HG02970 (cell line): ENCODE measurements around the gene SUPT4H1.
A peak's percentile ranks its signal among the peaks of the same experiment; 100 is the strongest.

Experiments used
- ATAC-seq: cut with Tn5 transposase; IDR thresholded peaks from one replicate; pipeline ENCODE4 v1.9.1; 2021; ENCODE audit warnings: mild to moderate bottlenecking, moderate library complexity, moderate number of reproducible peaks; ENCODE audit not compliant: unreplicated experiment, low FRiP score

Gene SUPT4H1

DNA sequence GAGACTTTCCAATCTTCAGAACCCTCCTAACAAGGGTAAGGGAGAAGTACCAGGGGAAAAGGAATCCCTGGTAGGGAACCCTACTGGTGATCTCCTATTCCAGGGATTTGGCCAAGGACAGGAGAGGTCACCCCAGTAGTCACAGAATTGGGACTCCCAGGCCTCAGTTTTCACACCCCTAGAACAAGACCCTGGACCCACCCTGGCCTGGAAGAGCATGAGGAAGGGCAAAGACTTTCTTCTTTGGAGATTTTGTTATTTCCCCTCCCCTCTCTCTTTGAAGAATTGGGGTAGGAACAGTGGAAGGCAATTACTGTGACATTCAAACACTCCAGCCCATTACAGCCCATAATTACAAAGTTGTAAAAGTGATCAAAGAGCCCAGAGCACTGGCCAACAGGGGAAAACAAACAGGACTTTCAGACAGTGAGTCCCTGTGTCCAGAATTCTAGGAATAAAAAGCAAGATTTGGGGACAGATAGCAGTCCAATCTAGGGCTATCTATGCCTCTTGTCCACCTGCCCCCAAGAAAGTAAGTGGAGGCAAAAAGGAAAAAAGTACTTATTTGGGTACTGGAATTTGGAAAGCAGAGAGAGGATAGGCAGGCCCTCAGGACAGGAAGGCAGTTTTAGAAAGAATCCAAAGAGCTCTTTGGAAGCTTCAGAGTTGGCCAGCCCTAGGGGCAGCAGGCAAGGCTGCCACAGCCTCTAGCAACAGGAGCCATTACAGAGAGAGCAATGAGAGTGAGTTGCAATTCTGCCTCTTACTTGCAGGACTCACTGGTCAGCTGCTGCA is 13.4 kb upstream of the SUPT4H1 start:
- no peak for ATAC-seq

DNA sequence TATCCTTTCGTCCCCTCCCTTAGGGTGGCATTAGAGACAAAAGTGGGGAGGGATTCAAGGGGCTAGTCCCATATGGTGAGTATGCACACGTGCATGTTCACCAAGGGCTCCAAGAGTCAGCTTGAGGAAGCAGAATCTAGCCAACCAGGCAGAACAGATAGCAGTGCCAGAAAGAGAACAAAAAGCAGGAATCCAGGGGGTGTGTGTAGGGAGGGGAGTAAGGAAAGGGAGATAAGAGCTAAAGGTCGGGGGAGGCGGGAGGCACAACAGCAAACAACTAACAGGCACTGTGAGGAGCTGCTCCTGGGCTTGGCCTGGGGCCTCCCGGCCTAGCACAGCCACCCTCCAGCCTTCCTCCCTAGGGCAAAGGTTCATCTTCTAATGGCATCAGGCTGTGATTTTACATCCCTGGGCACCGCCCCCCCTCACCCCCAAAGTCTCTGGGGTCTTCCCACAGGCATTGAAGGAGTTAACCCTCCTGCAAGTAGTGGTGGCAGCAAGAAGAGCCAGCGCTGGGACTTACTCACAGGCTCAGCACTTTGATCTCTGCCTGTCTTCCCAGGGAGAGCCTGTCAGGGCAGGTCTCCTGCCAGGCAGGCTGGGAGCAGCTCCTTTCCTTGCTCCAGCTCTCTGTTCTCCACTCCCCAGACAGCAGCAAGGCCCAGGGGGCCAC is 12.4 kb upstream of the SUPT4H1 start:
- ATAC-seq: no peak

DNA sequence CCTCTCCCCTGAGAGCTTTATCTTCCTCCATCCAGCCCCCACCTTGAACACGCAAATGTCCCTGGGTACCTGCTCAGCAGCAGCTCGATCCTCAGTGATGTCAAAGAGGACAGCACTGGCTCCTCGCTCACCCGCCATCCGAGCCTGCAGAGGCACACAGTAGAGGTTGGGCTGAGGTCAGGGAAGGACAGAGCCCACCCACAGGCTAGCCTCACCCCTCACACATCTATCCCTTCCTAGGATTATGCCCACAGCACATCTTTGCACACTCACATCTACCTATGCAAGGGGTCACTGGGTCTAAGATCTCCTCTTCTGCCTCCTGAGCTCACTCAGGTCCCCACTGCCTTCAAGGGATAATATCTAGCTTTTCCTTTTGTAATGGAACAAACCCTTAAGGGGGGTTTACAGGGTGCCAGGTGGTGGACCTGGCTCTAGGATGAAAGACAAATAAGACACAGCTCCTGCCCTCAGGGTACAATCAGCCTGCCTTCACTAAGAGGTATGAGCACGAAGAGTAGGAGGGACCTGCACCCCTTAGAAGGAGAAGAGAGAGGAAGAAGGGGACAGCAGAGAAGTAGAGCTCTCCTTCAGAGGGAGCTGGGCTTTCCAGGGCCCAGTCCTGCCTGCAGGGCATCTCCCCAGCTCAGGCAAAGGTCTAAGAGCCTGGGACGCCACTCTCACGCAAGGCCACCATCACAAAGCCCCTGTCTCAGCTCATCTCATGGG is 11.6 kb upstream of the SUPT4H1 start:
- no peak for ATAC-seq

- no peak for ATAC-seq
These were observed 10.5 kb upstream of the SUPT4H1 start for GRCh38 chr17:58362368-58363014.

DNA sequence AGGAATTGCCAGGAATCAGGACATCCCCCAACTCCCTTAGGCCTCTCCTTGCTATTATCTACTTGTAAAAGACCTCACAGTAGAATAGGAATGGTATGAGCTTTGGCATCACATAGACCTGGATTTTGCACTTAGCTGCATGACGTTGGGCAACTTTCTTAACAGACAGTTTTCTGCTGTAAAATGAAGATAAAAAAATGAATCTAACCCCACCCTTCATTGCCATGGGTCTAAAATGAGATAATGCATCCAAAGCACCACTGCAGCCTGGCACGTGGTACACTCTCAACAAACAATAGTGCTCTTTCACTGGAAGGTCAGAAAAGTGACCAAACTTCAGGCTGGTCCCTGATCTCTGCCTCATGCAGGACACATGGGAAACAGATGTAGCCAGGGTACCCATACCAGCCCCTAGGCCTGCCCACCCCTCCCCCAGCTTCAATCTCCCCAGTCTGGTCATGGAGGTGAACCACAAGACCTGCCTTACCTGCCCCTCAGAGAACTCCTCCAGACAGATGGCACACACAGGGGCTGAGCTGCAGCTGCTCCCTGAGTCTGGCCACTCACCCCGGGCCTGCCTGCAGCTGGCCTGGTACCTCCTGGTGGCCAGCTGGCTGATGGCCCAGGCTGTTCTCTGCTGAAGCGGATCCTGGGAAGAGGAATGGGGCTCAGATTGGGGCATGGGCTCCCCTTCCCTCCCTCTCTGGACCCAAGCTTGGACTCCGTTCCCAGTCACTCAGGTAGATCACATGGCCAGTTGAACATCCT is 8.5 kb upstream of the SUPT4H1 start:
- ATAC-seq: no peak

DNA sequence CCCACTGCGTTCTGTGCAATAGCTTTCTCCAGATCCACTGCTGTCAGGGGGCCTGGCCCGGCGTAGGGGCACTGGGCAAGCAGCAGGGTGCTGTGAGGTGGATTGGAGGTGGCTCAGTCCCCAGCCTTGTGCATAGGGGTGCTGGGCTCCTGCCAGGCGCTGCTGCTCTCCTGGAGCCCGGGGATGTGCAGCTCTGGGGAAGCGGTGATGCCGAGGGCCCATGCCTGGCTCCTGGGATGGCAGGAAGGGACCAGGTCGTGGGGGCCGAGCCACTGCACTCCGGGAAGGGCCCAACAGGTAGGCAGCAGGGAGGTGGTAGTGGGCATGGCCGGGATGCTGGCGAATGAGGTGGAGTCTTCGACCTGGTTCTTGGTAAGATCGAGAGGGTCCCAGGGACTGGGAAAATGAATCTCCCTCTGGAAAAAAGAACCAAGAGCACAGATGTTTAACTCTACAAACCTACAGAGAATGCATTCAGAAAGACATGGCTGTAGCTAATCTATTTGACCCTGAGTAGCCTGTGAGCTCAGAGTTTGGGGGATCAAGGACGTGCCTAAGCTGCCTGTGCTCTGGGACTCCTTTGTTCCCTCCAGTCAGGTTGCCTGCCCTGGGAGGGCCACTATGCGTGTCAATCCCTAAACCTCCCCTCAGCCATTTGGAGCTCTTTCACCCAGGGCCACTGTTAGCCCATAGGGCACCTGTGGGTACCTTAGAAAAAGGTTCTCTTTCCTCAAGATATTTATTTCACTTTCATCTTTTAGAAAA is 6.6 kb upstream of the SUPT4H1 start:
- no peak for ATAC-seq

DNA sequence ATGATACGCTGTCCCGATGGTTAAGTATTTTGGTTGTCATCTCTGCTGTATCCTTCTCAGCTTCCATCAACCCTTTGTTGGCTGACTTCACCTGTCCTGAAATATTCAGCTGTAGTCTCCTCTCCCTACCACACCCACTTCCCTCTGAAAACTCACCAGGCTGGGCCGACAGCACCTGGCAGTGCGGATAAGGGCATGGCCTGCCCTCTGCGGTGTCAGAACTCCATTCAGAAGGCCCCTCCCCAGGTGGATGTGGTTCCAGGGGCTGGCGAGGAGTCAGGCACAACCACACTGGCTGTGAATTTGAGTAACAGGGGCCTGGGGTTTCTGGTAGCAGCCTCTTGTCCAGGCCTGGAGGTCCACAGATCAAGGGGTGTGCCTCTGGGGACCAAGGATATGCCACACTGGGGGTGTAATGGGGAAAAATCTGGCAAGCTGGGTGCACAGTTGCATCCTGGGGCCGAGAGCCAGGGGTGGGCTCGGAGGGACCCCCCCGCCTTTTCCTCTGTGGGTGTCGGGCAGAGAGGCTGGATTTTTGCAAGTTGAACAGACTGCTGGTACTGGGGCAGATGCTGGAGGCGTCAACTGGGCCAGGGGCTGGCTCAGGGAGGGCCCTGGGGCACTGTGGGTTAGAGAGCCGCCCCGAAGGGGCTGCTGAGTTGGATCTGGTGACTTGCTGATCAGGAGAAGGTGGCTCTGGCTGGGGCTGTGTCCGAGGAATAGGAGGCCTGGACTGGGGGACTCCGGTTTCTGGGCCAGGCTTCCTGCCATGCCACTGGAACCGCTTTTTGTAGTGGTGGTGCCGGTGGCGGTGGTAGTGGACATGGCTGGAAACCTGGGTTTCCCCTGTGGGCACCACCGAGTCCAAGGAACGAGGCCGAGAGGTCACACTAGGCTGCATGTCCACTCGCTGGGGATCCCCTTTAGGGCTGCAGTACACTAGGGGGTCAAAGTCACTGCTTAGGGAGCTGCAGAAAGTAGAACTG is 5.6 kb upstream of the SUPT4H1 start:
- no peak for ATAC-seq

DNA sequence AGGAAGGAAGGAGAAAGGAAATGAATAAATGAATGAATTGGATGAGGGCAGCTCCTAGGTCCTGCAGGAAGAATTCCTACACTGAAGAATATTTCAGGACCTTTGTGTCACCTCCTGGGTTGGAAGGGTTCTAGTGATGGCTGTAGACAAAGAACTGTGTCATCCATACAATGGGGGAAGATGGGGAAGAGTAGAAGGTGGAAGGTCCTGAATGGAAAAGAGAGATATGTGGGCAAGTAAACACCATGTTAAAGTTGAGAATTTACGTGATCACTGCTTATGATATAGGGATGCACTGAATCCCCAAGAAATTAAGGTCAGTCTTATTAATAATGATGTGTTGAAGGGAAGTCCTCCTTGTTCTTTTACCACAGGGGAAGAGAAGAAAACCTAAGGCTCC is 4.2 kb upstream of the SUPT4H1 start:
- no peak for ATAC-seq

GRCh38 chr17:58354541-58355216 is 2.7 kb upstream of the SUPT4H1 start:
- no peak for ATAC-seq

- ATAC-seq: no peak
These were observed 1.4 kb upstream of the SUPT4H1 start for GRCh38 chr17:58353389-58353825.

- ATAC-seq: no peak
These were observed 791 bp upstream of the SUPT4H1 start for GRCh38 chr17:58352596-58353388.

GRCh38 chr17:58351182-58351581 is 819 bp downstream of the SUPT4H1 start:
- no peak for ATAC-seq

GRCh38 chr17:58348038-58348437 is 4.0 kb downstream of the SUPT4H1 start:
- ATAC-seq: no peak

DNA sequence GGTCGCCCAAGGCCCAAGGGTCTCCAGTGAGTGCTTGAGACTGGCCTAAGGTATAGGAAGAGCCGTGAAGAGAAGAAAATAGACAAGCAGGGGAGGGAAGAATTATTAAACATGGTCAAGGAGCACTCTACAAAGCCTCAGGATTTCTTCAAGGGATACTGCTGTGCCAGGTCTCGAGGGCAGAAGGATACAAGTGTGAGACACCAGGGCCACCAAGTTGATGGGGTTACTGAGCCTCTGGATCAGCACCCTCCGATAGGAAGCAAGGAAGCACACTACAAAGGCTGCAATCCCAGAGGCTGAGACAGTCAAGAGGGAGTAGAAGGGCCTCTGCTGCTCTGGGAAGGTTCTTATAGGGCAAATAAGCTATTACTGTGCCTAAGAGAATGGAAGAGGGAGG is 6.5 kb downstream of the SUPT4H1 start:
- ATAC-seq: no peak

GRCh38 chr17:58344791-58345157 is 7.2 kb downstream of the SUPT4H1 start:
- ATAC-seq: peak; percentile 34

DNA sequence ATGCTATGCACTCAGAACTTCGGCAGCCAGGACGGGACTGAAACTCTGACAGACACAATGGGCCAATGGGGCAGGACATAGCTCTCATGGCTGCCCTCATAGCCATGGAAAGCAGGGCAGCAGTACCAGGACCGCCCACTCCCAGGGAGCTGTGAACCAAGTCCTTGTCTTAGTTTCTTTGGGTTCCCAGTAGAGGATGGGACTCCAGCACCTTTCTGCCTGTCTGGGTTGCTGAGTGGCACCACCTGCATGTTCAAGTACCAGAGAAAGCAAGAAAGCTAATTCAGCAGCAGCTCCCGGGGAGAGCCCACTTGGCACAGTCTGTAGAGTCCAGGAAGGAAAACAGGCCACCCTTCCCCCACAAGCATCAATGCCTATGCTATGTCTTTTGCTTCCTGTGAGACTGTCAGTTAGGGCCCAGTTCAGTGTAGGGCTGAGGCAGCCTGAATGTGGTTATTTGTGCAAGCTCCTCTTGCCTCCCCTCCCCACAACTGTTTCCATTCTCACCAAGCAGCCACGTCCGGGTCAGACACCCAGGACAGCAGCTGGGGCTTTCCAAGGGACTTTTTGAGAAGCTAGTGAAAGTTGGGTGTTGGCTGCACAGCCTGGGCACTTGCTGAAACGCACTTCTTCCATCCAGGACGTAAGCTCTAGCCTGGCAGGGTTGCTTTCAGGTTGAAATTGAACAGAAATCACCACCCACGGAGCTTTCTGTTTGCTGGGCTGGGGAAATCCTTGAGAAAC is 7.8 kb downstream of the SUPT4H1 start:
- peak; percentile 75 for ATAC-seq
